Transverse colon (tissue), 4 donors: Measurements from ENCODE around the gene SDS. TPM values are rescaled to one million over a fixed set of nuclear protein-coding genes. Genes with fewer than 3 reads are reported as not detected.
"Not testable (repeated sequence)": the region's sequence is repeated elsewhere in the genome, so short reads cannot be mapped to it uniquely, and the experiment has no call there.

Source experiments
- DNase-seq: peaks from one replicate; pipeline ENCODE4 v3.0.0-alpha.2; 2019
- H3K27ac ChIP-seq, 4 donors: fragments of 200-600 bp; sonication (generic); 2 replicates each; pipeline ENCODE4 v1.5.1; 2016 to 2018; ENCODE audit warnings: inconsistent platforms in 4 of 4
- H3K27me3 ChIP-seq: fragments of 200-600 bp; sonication (generic); 2 replicates; pipeline ENCODE4 v1.5.1; 2017; ENCODE audit warnings: inconsistent platforms
- H3K36me3 ChIP-seq, 4 donors: fragments of 200-600 bp; sonication (generic); 2 replicates each; pipeline ENCODE4 v1.5.1; 2017 to 2019; ENCODE audit warnings: inconsistent platforms in 4 of 4
- H3K4me1 ChIP-seq, 4 donors: fragments of 200-600 bp; sonication (generic); 2 replicates each; pipeline ENCODE4 v1.5.1; 2017 to 2020; ENCODE audit warnings: inconsistent platforms in 4 of 4
- H3K4me3 ChIP-seq, 4 donors: fragments of 200-600 bp; sonication (generic); 1 replicate in 1 of 4; 2 replicates in 3 of 4; pipeline versions ENCODE4 v1.5.1 to v1.6.1; 2017 to 2019; ENCODE audit warnings: inconsistent platforms in 4 of 4
- H3K9me3 ChIP-seq, 2 donors: fragments of 200-600 bp; sonication (generic); 2 replicates each; pipeline ENCODE4 v1.5.1; 2017 to 2019; ENCODE audit warnings: inconsistent platforms in 2 of 2
- CTCF ChIP-seq, 5 experiments: fragments of 200-600 bp in 3 of 5; fragments of 450-650 bp in 2 of 5; sonication (generic) in 3 of 5; IDR thresholded peaks; 1 replicate in 2 of 5; 2 replicates in 3 of 5; pipeline ENCODE4 v1.5.1; 2016 to 2017; ENCODE audit warnings: antibody characterized with exemption in 5 of 5, inconsistent platforms in 3 of 5, mild to moderate bottlenecking in 2 of 5, moderate library complexity in 1 of 5
- EP300 ChIP-seq: sonication (generic); formaldehyde crosslinking; IDR thresholded peaks from one replicate; pipeline ENCODE4 v1.6.1; 2017; ENCODE audit warnings: antibody characterized with exemption, low read depth
- POLR2A ChIP-seq: fragments of 450-650 bp; IDR thresholded peaks from one replicate; pipeline ENCODE4 v1.6.1; 2016; ENCODE audit warnings: antibody characterized with exemption, mild to moderate bottlenecking, moderate library complexity
- POLR2AphosphoS5 ChIP-seq, 3 donors: sonication (generic); formaldehyde crosslinking; IDR thresholded peaks; one replicate each; pipeline ENCODE4 v1.6.1; 2016; ENCODE audit warnings: antibody characterized with exemption in 3 of 3
- WGBS, 2 donors: methylation state at CpG; one replicate each; pipeline ENCODE4 v1.1.5; 2018; ENCODE audit warnings: low coverage in 1 of 2; 5-methylcytosine and 5-hydroxymethylcytosine counted together
- in situ Hi-C, 4 donors: fragments of 200-750 bp; cut with MboI; loops; one replicate each; pipeline versions ENCODE4 v1.15.0 to v1.15.1; 2017; ENCODE audit warnings: low sequenced_read_pairs in 3 of 4, low pct_ligation_motif_present in 1 of 4, low pct_unique_long_range_greater_than_20kb in 1 of 4
- intact Hi-C: fragments of 100-400 bp; cut with DNase I; formaldehyde crosslinking; loops from one replicate; pipeline ENCODE4 v1.15.1; 2023; ENCODE audit warnings: low total_unique reads
- total RNA-seq, 4 donors: library from RNA; depleted of rRNA; stranded (reverse); fragments of >200 nt; gene quantifications; one replicate each; pipeline ENCODE4 v1.1.0, GENCODE V29; 2016

The SDS gene
- total RNA-seq, 4 donors from 2014 or later = 1.2 to 7.1 (median 5.7) TPM; not detected in 1

- no peaks in the 10 kb centered on the region for H3K9me3 ChIP-seq
- in situ Hi-C loops (no loop called here), intact Hi-C loops (loop anchor here (10.0 kb wide), 1 partner anchor 167 kb away; no protein-coding TSS in a partner anchor)
- WGBS, 2 donors = 74 to 75% methylated on average over 9 to 12 of the region's 12 CpGs
- no peak overlapping the region for H3K27ac ChIP-seq
- H3K4me1 ChIP-seq = peaks cover 0 to 20% (median 14%) of the 10 kb centered on the region in 4 donors
- no peak overlapping the region for H3K4me3 ChIP-seq
- TF ChIP-seq POLR2A = no peak
- no peak for DNase-seq
- H3K27me3 ChIP-seq = no peaks in the 10 kb centered on the region
- H3K36me3 ChIP-seq = no peaks in the 10 kb centered on the region
These were observed 41.9 kb downstream of the SDS start for GRCh38 chr12:113361574-113362370.

GRCh38 chr12:113359939-113360748 is 43.5 kb downstream of the SDS start:
- intact Hi-C loops (loop anchor here (10.0 kb wide), 1 partner anchor 165 kb away; no protein-coding TSS in a partner anchor), in situ Hi-C loops (no loop called here)
- H3K4me1 ChIP-seq = peaks cover 0 to 22% (median 16%) of the 10 kb centered on the region in 4 donors
- peak overlapping the region; percentile 81 to 88 (median 85) for H3K27ac ChIP-seq
- H3K27me3 ChIP-seq = no peaks in the 10 kb centered on the region
- H3K36me3 ChIP-seq = no peaks in the 10 kb centered on the region
- H3K4me3 ChIP-seq = no peak overlapping the region
- 73 to 80% methylated on average over 1 to 9 of the region's 9 CpGs for WGBS, 2 donors
- H3K9me3 ChIP-seq = no peaks in the 10 kb centered on the region
- DNase-seq = no peak
- TF ChIP-seq EP300 (no peak), POLR2AphosphoS5 (IDR thresholded peaks at IDR 0.05) (no peak), CTCF (IDR thresholded peaks at IDR 0.05) (no peak), POLR2A (no peak)

- Histone ChIP-seq H3K27ac (peak overlapping the region; percentile 81 to 88 (median 85)), H3K36me3 (no peaks in the 10 kb centered on the region), H3K4me1 (peaks cover 0 to 22% (median 16%) of the 10 kb centered on the region in 4 donors), H3K27me3 (no peaks in the 10 kb centered on the region), H3K9me3 (no peaks in the 10 kb centered on the region), H3K4me3 (peak overlapping the region; percentile 68 to 87 (median 84))
- whole genome bisulfite sequencing, 2 donors = 46% methylated on average over 11 of the region's 11 CpGs; no CpG with 5 or more reads in 1 of the 2 donors
- DNase-seq = peak; percentile 20
- TF ChIP-seq EP300 (no peak), CTCF (IDR thresholded peaks at IDR 0.05) (no peak), POLR2A (no peak), POLR2AphosphoS5 (IDR thresholded peaks at IDR 0.05) (no peak)
- intact Hi-C loops (no loop called here), in situ Hi-C loops (no loop called here)
These were observed 44.4 kb downstream of the SDS start for GRCh38 chr12:113359133-113359938.

GRCh38 chr12:113358381-113359132 is 45.1 kb downstream of the SDS start, which contains the start of gene PLBD2:
TSS of gene PLBD2 (plus strand) at chr12:113358587. CDS start at chr12:113358601, 14 bp downstream.
- peak; percentile 96 for DNase-seq
- TF ChIP-seq POLR2AphosphoS5 (IDR thresholded peaks at IDR 0.05) = peak; percentile 67 to 79 (median 68)
- TF ChIP-seq CTCF (IDR thresholded peaks at IDR 0.05) = peak in 1 of 5 experiments; percentile 9
- TF ChIP-seq EP300 = no peak
- no peak for TF ChIP-seq POLR2A
- Histone ChIP-seq H3K36me3 (no peaks in the 10 kb centered on the region), H3K4me3 (peak within 1 kb of the TSS; percentile 68 to 87 (median 84)), H3K27ac (peak within 1 kb of the TSS; percentile 81 to 88 (median 85)), H3K4me1 (peaks cover 0 to 22% (median 16%) of the 10 kb centered on the region in 4 donors), H3K9me3 (no peaks in the 10 kb centered on the region), H3K27me3 (no peaks in the 10 kb centered on the region)
- intact Hi-C loops = no loop called here
- WGBS, 2 donors = 0 to 1% methylated on average over 1 to 14 of the region's 67 CpGs
- in situ Hi-C loops = no loop called here

- H3K4me3 ChIP-seq, in situ Hi-C loops, DNase-seq, H3K27me3 ChIP-seq, H3K9me3 ChIP-seq, H3K36me3 ChIP-seq, intact Hi-C loops, H3K27ac ChIP-seq: not testable (repeated sequence)
- WGBS, 2 donors = 92% methylated on average over 7 of the region's 7 CpGs; no CpG with 5 or more reads in 1 of the 2 donors
- H3K4me1 ChIP-seq = peaks cover 0 to 15% (median 7%) of the 10 kb centered on the region in 4 donors
These were observed 49.5 kb downstream of the SDS start for GRCh38 chr12:113354192-113354591.
